Measurements from ENCODE around the gene ASMTL. TPM values are rescaled to one million over a fixed set of nuclear protein-coding genes. Genes with fewer than 3 reads are reported as not detected.

The ASMTL gene
- total RNA-seq, 6 experiments from 2014 or later, result 26.8 to 35.1 (median 32.8) TPM

- Mint-ChIP-seq H3K9me3 (peaks cover 30% of the 10 kb centered on the region), H3K36me3 (ENCODE audit: low read depth) (peaks cover 5% of the 10 kb centered on the region), H3K27me3 (ENCODE audit: insufficient read depth) (peaks cover 7% of the 10 kb centered on the region), H3K27ac (no peak overlapping the region), H3K4me3 (no peak overlapping the region), H3K4me1 (ENCODE audit: low read depth) (peaks cover 7% of the 10 kb centered on the region; the same call in 1 of the 2 replicates)
- TF ChIP-seq CTCF (IDR thresholded peaks at IDR 0.05), result no peak
- DNase-seq, result no peak
These were observed 36.0 kb upstream of the ASMTL start for GRCh38 chrX:1488745-1489144.

GRCh38 chrX:1488141-1488540, 35.4 kb upstream of the ASMTL start:
- H3K27me3 Mint-ChIP-seq (ENCODE audit: insufficient read depth), result peaks cover 7% of the 10 kb centered on the region
- no peak for TF ChIP-seq CTCF (IDR thresholded peaks at IDR 0.05)
- H3K4me3 Mint-ChIP-seq, result no peak overlapping the region

GRCh38 chrX:1487401-1487800, 34.7 kb upstream of the ASMTL start:
- Mint-ChIP-seq H3K4me1 (ENCODE audit: low read depth) (no peaks in the 10 kb centered on the region; the same call in 1 of the 2 replicates), H3K4me3 (no peak overlapping the region), H3K9me3 (peaks cover 30% of the 10 kb centered on the region), H3K27me3 (ENCODE audit: insufficient read depth) (peaks cover 7% of the 10 kb centered on the region), H3K36me3 (ENCODE audit: low read depth) (peaks cover 5% of the 10 kb centered on the region), H3K27ac (no peak overlapping the region)
- TF ChIP-seq CTCF (IDR thresholded peaks at IDR 0.05), result no peak
- DNase-seq, result no peak

More at GRCh38 chrX:1488141-1488540, 35.4 kb upstream of the ASMTL start:
- H3K27ac Mint-ChIP-seq, result no peak overlapping the region
- H3K36me3 Mint-ChIP-seq (ENCODE audit: low read depth), result peaks cover 5% of the 10 kb centered on the region
- DNase-seq, result no peak
- H3K9me3 Mint-ChIP-seq, result peaks cover 30% of the 10 kb centered on the region
- peaks cover under 1% of the 10 kb centered on the region; the same call in 1 of the 2 replicates for H3K4me1 Mint-ChIP-seq (ENCODE audit: low read depth)

GRCh38 chrX:1486749-1487361, 34.1 kb upstream of the ASMTL start:
- H3K36me3 Mint-ChIP-seq (ENCODE audit: low read depth), result peaks cover 5% of the 10 kb centered on the region
- peaks cover 4% of the 10 kb centered on the region for H3K4me1 Mint-ChIP-seq (ENCODE audit: low read depth)
- no peak for TF ChIP-seq CTCF (IDR thresholded peaks at IDR 0.05)
- no peak for DNase-seq
- no peak overlapping the region for H3K27ac Mint-ChIP-seq
- peaks cover 25% of the 10 kb centered on the region for H3K9me3 Mint-ChIP-seq
- H3K4me3 Mint-ChIP-seq, result no peak overlapping the region
- peaks cover 9% of the 10 kb centered on the region for H3K27me3 Mint-ChIP-seq (ENCODE audit: insufficient read depth)

- H3K27me3 Mint-ChIP-seq (ENCODE audit: insufficient read depth), result peaks cover 9% of the 10 kb centered on the region
- H3K36me3 Mint-ChIP-seq (ENCODE audit: low read depth), result peaks cover 5% of the 10 kb centered on the region
- peaks cover 19% of the 10 kb centered on the region for H3K9me3 Mint-ChIP-seq
These were observed 33.5 kb upstream of the ASMTL start for GRCh38 chrX:1486177-1486576.

More at GRCh38 chrX:1486177-1486576, 33.5 kb upstream of the ASMTL start:
- no peak overlapping the region; the same call in 1 of the 2 replicates for H3K4me3 Mint-ChIP-seq
- H3K4me1 Mint-ChIP-seq (ENCODE audit: low read depth), result peaks cover 9% of the 10 kb centered on the region
- no peak overlapping the region for H3K27ac Mint-ChIP-seq
- no peak for DNase-seq
- TF ChIP-seq CTCF (IDR thresholded peaks at IDR 0.05), result no peak

All from HFFc6 (cell line).